ENCODE results near the gene USP24.

GRCh38 chr1:55061000-55061705 is 154.0 kb downstream of the USP24 start:
- no peak for TF ChIP-seq POLR2AphosphoS5 (IDR thresholded peaks at IDR 0.05; ENCODE audit: low read depth, low read length)
- TF ChIP-seq CTCF (IDR thresholded peaks at IDR 0.05): no peak
- no peak for TF ChIP-seq FOXM1 (IDR thresholded peaks at IDR 0.05; ENCODE audit: low read depth)
